ENCODE data around the gene KRTAP10-12. TPM values are rescaled to one million over a fixed set of nuclear protein-coding genes. Genes with fewer than 3 reads are reported as not detected.

The KRTAP10-12 gene
- total and polyA plus RNA-seq, 2 of the 4 experiments (the other 2 are of a cell fraction), result not detected

GRCh38 chr21:44684077-44684476, 12.9 kb upstream of the KRTAP10-12 start:
- CTCF ChIA-PET, result no interaction called here
- Histone ChIP-seq H2BK20ac (ENCODE audit: low read depth, low read length) (no peak overlapping the region), H4K20me1 (ENCODE audit: insufficient read depth, low read length) (no peaks in the 10 kb centered on the region), H2AFZ (replicated peaks; ENCODE audit: low read length, poor library complexity) (no peak overlapping the region), H3K4me2 (ENCODE audit: low read depth, low read length) (no peak overlapping the region), H2AK5ac (ENCODE audit: low read depth, low read length) (no peak overlapping the region), H3K9me1 (ENCODE audit: insufficient read depth, low read length) (no peaks in the 10 kb centered on the region), H4K8ac (ENCODE audit: low read depth in 2 of 2, low read length in 2 of 2) (no peak overlapping the region), H4K91ac (ENCODE audit: insufficient read depth, low read depth, low read length) (no peak overlapping the region), H3K4me3 (ENCODE audit: insufficient read depth, low read depth, low read length) (no peak overlapping the region), H2BK15ac (ENCODE audit: low read depth, low read length) (no peak overlapping the region), H2AK9ac (replicated peaks; ENCODE audit: low read depth, low read length, poor library complexity) (no peak overlapping the region), H3K9ac (ENCODE audit: low read depth, low read length) (no peak overlapping the region), H3K4me1 (ENCODE audit: control insufficient read depth, insufficient read depth, low read length) (no peaks in the 10 kb centered on the region), H3K27ac (ENCODE audit: insufficient read depth, low read length) (no peak overlapping the region), H3K4ac (ENCODE audit: low read depth, low read length) (no peak overlapping the region), H3K27me3 (ENCODE audit: control insufficient read depth, insufficient read depth, low read length) (peaks cover 32% of the 10 kb centered on the region), H4K5ac (ENCODE audit: low read depth, low read length) (no peak overlapping the region), H3K14ac (replicated peaks; ENCODE audit: low read depth, low read length) (no peak overlapping the region), H3K23ac (ENCODE audit: low read depth, low read length) (no peak overlapping the region), H3K36me3 (ENCODE audit: control insufficient read depth, insufficient read depth, low read length) (no peaks in the 10 kb centered on the region), H2BK5ac (ENCODE audit: low read depth, low read length, poor library complexity, severe bottlenecking) (no peak overlapping the region), H3K9me3 (ENCODE audit: control insufficient read depth, insufficient read depth, low read length) (no peaks in the 10 kb centered on the region), H3K18ac (ENCODE audit: low read depth, low read length) (no peak overlapping the region), H3K79me1 (ENCODE audit: low read depth in 1 of 2, low read length in 2 of 2) (no peaks in the 10 kb centered on the region), H3K56ac (ENCODE audit: extremely low read depth, insufficient read depth, low read length) (no peak overlapping the region), H2BK120ac (ENCODE audit: low read depth, low read length) (no peak overlapping the region)
- no TSS peak for BruUV-seq (replicated peaks)
- intact Hi-C loops (cut with micrococcal nuclease) (no loop called here), in situ Hi-C loops (cut with MboI; ENCODE audit: low sequenced_read_pairs) (no loop called here), dilution Hi-C loops (cut with HindIII; ENCODE audit: low sequenced_read_pairs, unreplicated experiment) (no loop called here)
- POLR2A ChIA-PET (ENCODE audit: unreplicated experiment), result no interaction called here
- WGBS, 2 experiments (ENCODE audit: extremely low coverage in 2 of 2, insufficient read length in 1 of 2), result 51% methylated on average over 5 of the region's 7 CpGs; no CpG with 5 or more reads in 1 of the 2 experiments
- TF ChIP-seq POLR2A (IDR thresholded peaks at IDR 0.05; ENCODE audit: low read depth, low read length), result no peak
- no peak for ATAC-seq (ENCODE audit: low read depth)
- DNase-seq, result no peak
